Endothelial cell of umbilical vein (primary cell): Measurements from ENCODE around the gene VHLL. TPM values are rescaled to one million over a fixed set of nuclear protein-coding genes. Genes with fewer than 3 reads are reported as not detected.

ENCODE experiments used
- BruUV-seq: library from RNA; stranded (reverse); fragments of 400-500 nt; replicated peaks from 2 replicates; lab custom pipeline; 2021; lab: Mats Ljungman, UMichigan
- CTCF ChIA-PET: fragments of 300-600, 350-600 bp; sonication (Branson Sonifier 250); formaldehyde crosslinking; loops from one replicate; lab custom pipeline; 2021; ENCODE audit warnings: antibody characterized with exemption, inconsistent platforms; lab: Charles Lee
- POLR2A ChIA-PET: fragments of 300-600, 350-600 bp; sonication (Branson Sonifier 250); formaldehyde crosslinking; loops from one replicate; lab custom pipeline; 2021; ENCODE audit warnings: antibody characterized with exemption, inconsistent platforms; lab: Charles Lee
- DNase-seq: peaks from one replicate; pipeline ENCODE4 v3.0.0-alpha.2; 2011; ENCODE audit warnings: low read depth, low spot score
- FAIRE-seq: peaks from 2 replicates; lab custom pipeline; 2011; peaks lifted over from hg19 to GRCh38; lab: Jason Lieb, UNC
- H2AFZ ChIP-seq: 2 replicates; pipeline ENCODE4 v1.6.0; 2012; ENCODE audit warnings: low read depth, low read length, control low read depth, inconsistent platforms
- H3K27ac ChIP-seq: 2 replicates; pipeline ENCODE4 v1.5.1; 2011; ENCODE audit warnings: low read depth, mild to moderate bottlenecking, control low read depth, low read length, moderate library complexity; ENCODE audit not compliant: insufficient read depth
- H3K27me3 ChIP-seq, 2 experiments: 2 replicates each; pipeline versions ENCODE4 v1.6.0 to v1.6.1; 2011; ENCODE audit warnings: low read length in 2 of 2, mixed read lengths in 1 of 2; ENCODE audit not compliant: control insufficient read depth in 2 of 2, insufficient read depth in 2 of 2
- H3K36me3 ChIP-seq, 2 experiments: 2 replicates in 1 of 2; 3 replicates in 1 of 2; pipeline ENCODE4 v1.5.1; 2011; ENCODE audit warnings: low read length in 2 of 2, mild to moderate bottlenecking in 1 of 2, moderate library complexity in 1 of 2; ENCODE audit not compliant: control insufficient read depth in 2 of 2, insufficient read depth in 2 of 2; ENCODE audit errors: extremely low read depth in 1 of 2
- H3K4me1 ChIP-seq: 3 replicates; pipeline ENCODE4 v1.5.1; 2011; ENCODE audit warnings: mild to moderate bottlenecking, low read length; ENCODE audit not compliant: control insufficient read depth, insufficient read depth; ENCODE audit errors: extremely low read depth
- H3K4me2 ChIP-seq: 2 replicates; pipeline ENCODE4 v1.6.1; 2011; ENCODE audit warnings: low read length, control low read depth, mixed read lengths; ENCODE audit not compliant: insufficient read depth
- H3K4me3 ChIP-seq, 3 experiments: fragments of 200-600 bp in 1 of 3; sonication (generic), shearing (Covaris generic) in 1 of 3; replicated peaks in 1 of 3; 2 replicates each; pipeline ENCODE4 v1.5.1; 2011 to 2016; ENCODE audit warnings: control low read depth in 3 of 3, low read length in 3 of 3, mild to moderate bottlenecking in 2 of 3, inconsistent platforms in 1 of 3, low read depth in 1 of 3, moderate library complexity in 1 of 3; ENCODE audit not compliant: insufficient read depth in 1 of 3
- H3K79me2 ChIP-seq: 2 replicates; pipeline ENCODE4 v1.6.0; 2012; ENCODE audit warnings: low read length, inconsistent platforms; ENCODE audit not compliant: control insufficient read depth, insufficient read depth
- H3K9ac ChIP-seq: replicated peaks from 2 replicates; pipeline ENCODE3; 2011; ENCODE audit warnings: low read length, control low read depth; ENCODE audit not compliant: insufficient read depth; ENCODE audit errors: extremely low read depth
- H3K9me1 ChIP-seq: replicated peaks from 3 replicates; pipeline ENCODE4 v1.6.0; 2011; ENCODE audit warnings: mild to moderate bottlenecking, low read length; ENCODE audit not compliant: control insufficient read depth, insufficient read depth; ENCODE audit errors: extremely low read depth
- H3K9me3 ChIP-seq: replicated peaks from 2 replicates; pipeline ENCODE4 v1.5.1; 2012; ENCODE audit warnings: low read length, inconsistent platforms; ENCODE audit not compliant: control insufficient read depth, insufficient read depth
- H4K20me1 ChIP-seq: replicated peaks from 2 replicates; pipeline ENCODE3; 2011; ENCODE audit warnings: mild to moderate bottlenecking, low read length; ENCODE audit not compliant: control insufficient read depth, insufficient read depth; ENCODE audit errors: extremely low read depth
- EZH2 ChIP-seq: IDR thresholded peaks from 2 replicates; pipeline ENCODE4 v1.6.1; 2012; ENCODE audit warnings: borderline replicate concordance, low read depth, mild to moderate bottlenecking, moderate library complexity, low read length, inconsistent platforms; ENCODE audit not compliant: severe bottlenecking
- FOS ChIP-seq: IDR thresholded peaks from 2 replicates; pipeline ENCODE4 v1.6.1; 2011; ENCODE audit warnings: mild to moderate bottlenecking, low read length, moderate library complexity, borderline replicate concordance; ENCODE audit not compliant: insufficient read depth
- GATA2 ChIP-seq: IDR thresholded peaks from 2 replicates; pipeline ENCODE4 v1.7.0; 2011; ENCODE audit warnings: low read depth, mild to moderate bottlenecking, moderate library complexity, mixed read lengths, low read length; ENCODE audit not compliant: insufficient read length, insufficient read depth
- JUN ChIP-seq: IDR thresholded peaks from 2 replicates; pipeline ENCODE4 v1.6.1; 2011; ENCODE audit warnings: borderline replicate concordance, low read depth; ENCODE audit not compliant: insufficient read length, insufficient read depth
- MYC ChIP-seq: IDR thresholded peaks from one replicate; pipeline ENCODE4 v1.6.1; 2011; ENCODE audit warnings: mild to moderate bottlenecking, low read depth, low read length
- POLR2A ChIP-seq: IDR thresholded peaks from 2 replicates; pipeline ENCODE4 v1.6.1; 2012; ENCODE audit warnings: low read depth, mild to moderate bottlenecking, control low read depth, low read length
- POLR2AphosphoS5 ChIP-seq: IDR thresholded peaks from 2 replicates; pipeline ENCODE4 v1.6.1; 2012; ENCODE audit warnings: low read depth, mild to moderate bottlenecking, control low read depth, low read length, moderate library complexity; ENCODE audit not compliant: insufficient read depth
- dilution Hi-C: fragments of 300-500 bp; cut with MboI; formaldehyde crosslinking; loops from one replicate; pipeline ENCODE4 v1.15.0; 2019; ENCODE audit warnings: low sequenced_read_pairs; ENCODE audit not compliant: extremely low pct_ligation_motif_present
- intact Hi-C: fragments of 100-400 bp; cut with micrococcal nuclease; formaldehyde crosslinking; loops from one replicate; pipeline ENCODE4 v1.10.0; 2022
- polyA plus RNA-seq, 4 experiments: library from polyadenylated mRNA; depleted of rRNA in 3 of 4; stranded (reverse) in 3 of 4; unstranded in 1 of 4; fragments of >200 nt; gene quantifications; 2 replicates each; pipeline versions ENCODE4 v1.2.1 to v1.2.3, GENCODE V29; 2011 to 2012; ENCODE audit warnings: missing spikeins in 1 of 4
- total RNA-seq: library from RNA; stranded (reverse); gene quantifications from 2 replicates; pipeline ENCODE4 v1.2.3, GENCODE V29; 2021
- TF ChIP-seq, protein P1 (sequence below): IDR thresholded peaks from 2 replicates; pipeline ENCODE4 v1.6.1; 2011; ENCODE audit not compliant: insufficient read depth, insufficient read length
- TF ChIP-seq, protein P2 (sequence below), 2 donors: IDR thresholded peaks; 1 replicate in 1 of 2; 2 replicates in 1 of 2; pipeline ENCODE4 v1.5.1; 2011; ENCODE audit warnings: low read length in 2 of 2, mild to moderate bottlenecking in 2 of 2, moderate library complexity in 2 of 2, control low read depth in 1 of 2, inconsistent platforms in 1 of 2, low read depth in 1 of 2; ENCODE audit not compliant: insufficient read depth in 1 of 2; ENCODE audit errors: extremely low read depth in 1 of 2

The VHLL gene
- total and polyA plus RNA-seq, 2 donors (not counting 3 experiments of a cell fraction or from before 2014, with no cell fraction given) = 0.73 TPM; not detected in 1

DNA sequence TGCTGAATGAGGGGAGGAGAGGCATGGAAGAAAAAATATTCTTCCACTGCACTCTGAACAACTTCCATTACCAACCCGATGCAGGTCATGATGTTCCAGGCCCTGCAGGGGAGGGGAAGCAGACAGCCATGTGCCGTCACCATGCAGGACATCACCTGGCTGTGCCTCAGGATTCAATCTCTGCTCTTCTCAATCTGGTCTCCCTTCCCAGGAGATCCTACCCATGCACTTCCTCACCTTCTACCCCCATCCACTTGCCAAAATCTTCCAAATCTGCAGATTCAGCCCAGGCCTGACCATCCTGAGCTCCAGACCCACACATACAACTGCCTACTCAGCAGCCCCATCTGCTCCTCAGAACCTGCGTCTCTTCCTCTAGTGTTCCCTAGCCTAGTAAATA is 45.5 kb downstream of the VHLL start:
- H3K4me3 ChIP-seq = no peak overlapping the region
- H3K27me3 ChIP-seq = no peaks in the 10 kb centered on the region
- H3K9ac ChIP-seq = no peak overlapping the region
- ChIA-PET POLR2A (no interaction called here), CTCF (interaction anchor here (1.6 kb wide), 1 partner anchor 108 kb away, joined by 6 read pairs; no protein-coding TSS in a partner anchor)
- H4K20me1 ChIP-seq = no peaks in the 10 kb centered on the region
- intact Hi-C loops (no loop called here), dilution Hi-C loops (no loop called here)
- H2AFZ ChIP-seq = no peak overlapping the region
- H3K36me3 ChIP-seq = peaks cover 23 to 67% of the 10 kb centered on the region in 2 experiments
- FAIRE-seq (no peak), DNase-seq (no peak)
- peaks cover 8% of the 10 kb centered on the region for H3K4me1 ChIP-seq
- H3K27ac ChIP-seq = no peak overlapping the region
- H3K79me2 ChIP-seq = no peaks in the 10 kb centered on the region
- H3K9me3 ChIP-seq = no peaks in the 10 kb centered on the region
- no TSS peak for BruUV-seq
- no peaks in the 10 kb centered on the region for H3K9me1 ChIP-seq
- H3K4me2 ChIP-seq = no peak overlapping the region
- TF ChIP-seq GATA2 = no peak
- TF ChIP-seq MYC = no peak
- TF ChIP-seq, protein P1, sequence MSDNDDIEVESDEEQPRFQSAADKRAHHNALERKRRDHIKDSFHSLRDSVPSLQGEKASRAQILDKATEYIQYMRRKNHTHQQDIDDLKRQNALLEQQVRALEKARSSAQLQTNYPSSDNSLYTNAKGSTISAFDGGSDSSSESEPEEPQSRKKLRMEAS = no peak
- no peak for TF ChIP-seq POLR2AphosphoS5
- TF ChIP-seq POLR2A = no peak
- TF ChIP-seq, protein P2, sequence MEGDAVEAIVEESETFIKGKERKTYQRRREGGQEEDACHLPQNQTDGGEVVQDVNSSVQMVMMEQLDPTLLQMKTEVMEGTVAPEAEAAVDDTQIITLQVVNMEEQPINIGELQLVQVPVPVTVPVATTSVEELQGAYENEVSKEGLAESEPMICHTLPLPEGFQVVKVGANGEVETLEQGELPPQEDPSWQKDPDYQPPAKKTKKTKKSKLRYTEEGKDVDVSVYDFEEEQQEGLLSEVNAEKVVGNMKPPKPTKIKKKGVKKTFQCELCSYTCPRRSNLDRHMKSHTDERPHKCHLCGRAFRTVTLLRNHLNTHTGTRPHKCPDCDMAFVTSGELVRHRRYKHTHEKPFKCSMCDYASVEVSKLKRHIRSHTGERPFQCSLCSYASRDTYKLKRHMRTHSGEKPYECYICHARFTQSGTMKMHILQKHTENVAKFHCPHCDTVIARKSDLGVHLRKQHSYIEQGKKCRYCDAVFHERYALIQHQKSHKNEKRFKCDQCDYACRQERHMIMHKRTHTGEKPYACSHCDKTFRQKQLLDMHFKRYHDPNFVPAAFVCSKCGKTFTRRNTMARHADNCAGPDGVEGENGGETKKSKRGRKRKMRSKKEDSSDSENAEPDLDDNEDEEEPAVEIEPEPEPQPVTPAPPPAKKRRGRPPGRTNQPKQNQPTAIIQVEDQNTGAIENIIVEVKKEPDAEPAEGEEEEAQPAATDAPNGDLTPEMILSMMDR (IDR thresholded peaks at IDR 0.05; ENCODE audit: extremely low read depth in 1 of 2, insufficient read depth in 1 of 2, low read depth in 1 of 2, low read length in 2 of 2) = no peak
- no peak for TF ChIP-seq EZH2
- no peak for TF ChIP-seq JUN
- no peak for TF ChIP-seq FOS
